H1 (cell line): ENCODE results near the gene VOPP1. TPM values are rescaled to one million over a fixed set of nuclear protein-coding genes. Genes with fewer than 3 reads are reported as not detected.

Experiments
- CTCF ChIA-PET: fragments of 300-600 bp; sonication (Branson Sonifier 250); formaldehyde crosslinking; loops from one replicate; lab custom pipeline; 2021; ENCODE audit not compliant: partially characterized antibody; lab: Charles Lee
- POLR2A ChIA-PET: fragments of 300-600 bp; sonication (Branson Sonifier 250); formaldehyde crosslinking; loops from one replicate; lab custom pipeline; 2021; ENCODE audit warnings: inconsistent platforms; ENCODE audit not compliant: partially characterized antibody; lab: Charles Lee
- DNase-seq, 2 experiments: peaks; one replicate each; pipeline versions ENCODE4 v3.0.0 to v3.0.0-alpha.2; 2010 to 2022; ENCODE audit warnings: low spot score in 2 of 2, low read depth in 1 of 2, mixed read lengths in 1 of 2
- FAIRE-seq: peaks from 2 replicates; lab custom pipeline; 2011; peaks lifted over from hg19 to GRCh38; lab: Jason Lieb, UNC
- H2AFZ ChIP-seq: 2 replicates; pipeline ENCODE4 v1.8.1; 2012; ENCODE audit warnings: low read length, inconsistent platforms
- H2AK5ac ChIP-seq: 2 replicates; pipeline ENCODE4 v1.6.1; 2013; ENCODE audit warnings: low read depth, low read length
- H2BK120ac ChIP-seq: replicated peaks from 2 replicates; pipeline ENCODE3; 2013; ENCODE audit warnings: low read depth, low read length, inconsistent platforms
- H2BK12ac ChIP-seq: 2 replicates; pipeline ENCODE4 v1.6.1; 2013; ENCODE audit warnings: low read depth, low read length
- H2BK15ac ChIP-seq: 2 replicates; pipeline ENCODE4 v1.6.1; 2013; ENCODE audit warnings: low read length
- H2BK20ac ChIP-seq: 2 replicates; pipeline ENCODE4 v1.6.1; 2013; ENCODE audit warnings: low read length
- H2BK5ac ChIP-seq: 2 replicates; pipeline ENCODE4 v1.6.1; 2013; ENCODE audit warnings: low read depth, low read length
- H3K14ac ChIP-seq: 2 replicates; pipeline ENCODE4 v1.6.1; 2013; ENCODE audit warnings: inconsistent platforms; ENCODE audit not compliant: insufficient read length
- H3K18ac ChIP-seq: 2 replicates; pipeline ENCODE4 v1.6.1; 2013; ENCODE audit warnings: low read length; ENCODE audit errors: extremely low read depth
- H3K23ac ChIP-seq: 2 replicates; pipeline ENCODE4 v1.6.1; 2013; ENCODE audit warnings: inconsistent platforms; ENCODE audit not compliant: insufficient read length
- H3K23me2 ChIP-seq: 2 replicates; pipeline ENCODE4 v1.6.1; 2013; ENCODE audit warnings: low read depth, low read length
- H3K27ac ChIP-seq: 2 replicates; pipeline ENCODE4 v1.6.1; 2011; ENCODE audit warnings: low read depth, low read length, inconsistent platforms
- H3K27me3 ChIP-seq, 4 experiments: replicated peaks in 1 of 4; 1 replicate in 1 of 4; 2 replicates in 3 of 4; pipeline versions ENCODE4 v1.6.1 to v1.8.1; 2011 to 2013; ENCODE audit warnings: low read length in 3 of 4, mild to moderate bottlenecking in 3 of 4, inconsistent platforms in 2 of 4, mixed read lengths in 2 of 4, moderate library complexity in 1 of 4; ENCODE audit not compliant: control insufficient read depth in 3 of 4, insufficient read depth in 3 of 4; ENCODE audit errors: extremely low read depth in 1 of 4
- H3K36me3 ChIP-seq, 4 experiments: 2 replicates each; pipeline versions ENCODE4 v1.6.1 to v1.8.1; 2011 to 2013; ENCODE audit warnings: mild to moderate bottlenecking in 4 of 4, low read length in 3 of 4, moderate library complexity in 2 of 4, control low read depth in 1 of 4, inconsistent platforms in 1 of 4; ENCODE audit not compliant: insufficient read depth in 4 of 4, control insufficient read depth in 2 of 4
- H3K4ac ChIP-seq: replicated peaks from 2 replicates; pipeline ENCODE3; 2013; ENCODE audit warnings: low read length, low read depth, mixed read lengths, inconsistent platforms; ENCODE audit not compliant: insufficient read length
- H3K4me1 ChIP-seq, 4 experiments: replicated peaks in 1 of 4; 1 replicate in 1 of 4; 2 replicates in 3 of 4; pipeline versions ENCODE4 v1.6.1 to v1.8.1; 2011 to 2013; ENCODE audit warnings: low read length in 3 of 4, inconsistent platforms in 2 of 4, mixed read lengths in 1 of 4; ENCODE audit not compliant: insufficient read depth in 4 of 4, control insufficient read depth in 3 of 4
- H3K4me2 ChIP-seq, 2 experiments: 2 replicates each; pipeline versions ENCODE4 v1.6.1 to v1.8.1; 2011 to 2013; ENCODE audit warnings: low read depth in 2 of 2, low read length in 2 of 2, control low read depth in 1 of 2, inconsistent platforms in 1 of 2, mild to moderate bottlenecking in 1 of 2; ENCODE audit not compliant: insufficient read depth in 1 of 2
- H3K4me3 ChIP-seq, 4 experiments: fragments of 200-600, 300-600 bp in 1 of 4; sonication (generic), shearing (Covaris generic), sonication (Bioruptor Twin) in 1 of 4; 2 replicates each; pipeline versions ENCODE4 v1.5.1 to v1.8.1; 2011 to 2016; ENCODE audit warnings: low read length in 4 of 4, low read depth in 3 of 4, control low read depth in 2 of 4, inconsistent platforms in 2 of 4, mild to moderate bottlenecking in 2 of 4, mixed read lengths in 1 of 4, moderate library complexity in 1 of 4; ENCODE audit not compliant: insufficient read depth in 2 of 4; ENCODE audit errors: extremely low read depth in 1 of 4
- H3K56ac ChIP-seq: replicated peaks from 2 replicates; pipeline ENCODE3; 2013; ENCODE audit warnings: low read depth, mild to moderate bottlenecking, mixed read lengths, low read length, inconsistent platforms; ENCODE audit not compliant: insufficient read length
- H3K79me1 ChIP-seq: 2 replicates; pipeline ENCODE4 v1.6.1; 2013; ENCODE audit warnings: low read depth, low read length, control low read depth
- H3K79me2 ChIP-seq, 2 experiments: 2 replicates each; pipeline versions ENCODE4 v1.6.1 to v1.8.1; 2012 to 2013; ENCODE audit warnings: low read length in 2 of 2, mild to moderate bottlenecking in 2 of 2, inconsistent platforms in 1 of 2; ENCODE audit not compliant: insufficient read depth in 2 of 2, control insufficient read depth in 1 of 2
- H3K9ac ChIP-seq, 4 experiments: replicated peaks in 1 of 4; 1 replicate in 1 of 4; 2 replicates in 3 of 4; pipeline versions ENCODE4 v1.6.1 to v1.8.1; 2011 to 2013; ENCODE audit warnings: low read depth in 3 of 4, low read length in 3 of 4, control low read depth in 2 of 4, mild to moderate bottlenecking in 2 of 4, moderate library complexity in 2 of 4, inconsistent platforms in 1 of 4; ENCODE audit errors: extremely low read depth in 1 of 4
- H3K9me3 ChIP-seq, 2 experiments: 2 replicates each; pipeline versions ENCODE4 v1.6.1 to v1.8.1; 2012 to 2013; ENCODE audit warnings: mild to moderate bottlenecking in 2 of 2, moderate library complexity in 2 of 2, control low read depth in 1 of 2, inconsistent platforms in 1 of 2, low read depth in 1 of 2, low read length in 1 of 2, mixed read lengths in 1 of 2; ENCODE audit not compliant: insufficient read depth in 2 of 2
- H4K20me1 ChIP-seq, 2 experiments: replicated peaks in 1 of 2; 2 replicates each; pipeline versions ENCODE3 to v1.8.1; 2011 to 2013; ENCODE audit warnings: inconsistent platforms in 2 of 2, low read length in 2 of 2, mild to moderate bottlenecking in 1 of 2; ENCODE audit not compliant: insufficient read depth in 2 of 2, control insufficient read depth in 1 of 2
- H4K5ac ChIP-seq: 2 replicates; pipeline ENCODE4 v1.6.1; 2013; ENCODE audit warnings: low read length, low read depth, mixed read lengths, inconsistent platforms; ENCODE audit not compliant: insufficient read length
- H4K8ac ChIP-seq: 2 replicates; pipeline ENCODE4 v1.8.0; 2013; ENCODE audit warnings: mild to moderate bottlenecking, moderate library complexity, low read length, inconsistent platforms; ENCODE audit not compliant: insufficient read depth; ENCODE audit errors: extremely low read depth
- H4K91ac ChIP-seq: replicated peaks from 2 replicates; pipeline ENCODE3; 2013; ENCODE audit warnings: low read length, mixed read lengths, inconsistent platforms; ENCODE audit not compliant: insufficient read length
- CHD2 ChIP-seq: IDR thresholded peaks from 2 replicates; pipeline ENCODE4 v1.6.1; 2012; ENCODE audit warnings: low read length, improper control_type of control experiment
- RBBP5 ChIP-seq: IDR thresholded peaks from 2 replicates; pipeline ENCODE4 v1.7.1; 2012; ENCODE audit warnings: low read depth, mild to moderate bottlenecking, inconsistent platforms, low read length, moderate library complexity, borderline replicate concordance
- WGBS, 2 experiments: shearing (Covaris generic) in 1 of 2; methylation state at CpG; one replicate each; pipeline versions ENCODE4 v1.1.6 to v1.1.7; 2013 to 2015; ENCODE audit warnings: low lambda C conversion rate in 2 of 2, mixed read lengths in 2 of 2, inconsistent platforms in 1 of 2, low coverage in 1 of 2, missing lambda C conversion rate in 1 of 2; ENCODE audit not compliant: insufficient replicate concordance in 2 of 2, insufficient coverage in 1 of 2, insufficient read length in 1 of 2; ENCODE audit errors: extremely low coverage in 1 of 2, missing lambda C conversion rate in 1 of 2; 5-methylcytosine and 5-hydroxymethylcytosine counted together
- polyA plus RNA-seq, 7 experiments: library from polyadenylated mRNA; depleted of rRNA in 3 of 7; stranded (reverse) in 5 of 7; unstranded in 2 of 7; fragments of >200 nt in 5 of 7; fragments of 200-250 nt in 2 of 7; gene quantifications; 1 replicate in 5 of 7; 2 replicates in 1 of 7; 4 replicates in 1 of 7; pipeline versions ENCODE4 v1.2.1 to v1.2.3, GENCODE V29; 2011 to 2013; ENCODE audit warnings: missing spikeins in 2 of 7, mixed read lengths in 2 of 7
- total RNA-seq: library from RNA; stranded (reverse); fragmentation: NEBNext Ultra II Directional; extraction: Animal tissue kit (Norgen Biotek cat#: 25700); gene quantifications from 2 replicates; pipeline ENCODE4 v1.2.1, GENCODE V29; 2021

Gene VOPP1
- total and polyA plus RNA-seq, 2 of the 8 experiments (the other 6 are each of a cell fraction or from before 2014, with no cell fraction given), result 44.7 to 83.0 TPM

- 88% methylated on average over 4 of the region's 4 CpGs; no CpG with 5 or more reads in 1 of the 2 experiments for WGBS, 2 experiments
- CTCF ChIA-PET, result interaction anchor here (0.6 to 1.3 kb wide), 4 partner anchors 10 to 476 kb away, joined by 3 to 8 read pairs (median 4); no protein-coding TSS in a partner anchor
These were observed 16.0 kb upstream of the VOPP1 start for GRCh38 chr7:55588379-55588699.

More at GRCh38 chr7:55588379-55588699, 16.0 kb upstream of the VOPP1 start:
- POLR2A ChIA-PET, result no interaction called here
- TF ChIP-seq CHD2 (no peak), RBBP5 (no peak)
- H3K14ac ChIP-seq, result no peak overlapping the region
- H3K56ac ChIP-seq, result no peak overlapping the region
- H3K9me3 ChIP-seq, result peaks cover 0 to 2% of the 10 kb centered on the region in 2 experiments; a peak in 1 of 4 replicates
- no peak overlapping the region for H3K23ac ChIP-seq
- no peak overlapping the region for H4K91ac ChIP-seq
- H2BK5ac ChIP-seq, result no peak overlapping the region
- H3K27ac ChIP-seq, result no peak overlapping the region
- H4K8ac ChIP-seq, result no peak overlapping the region
- no peaks in the 10 kb centered on the region for H3K23me2 ChIP-seq
- no peak overlapping the region for H2BK20ac ChIP-seq
- no peak overlapping the region for H3K4me2 ChIP-seq
- H3K79me1 ChIP-seq, result no peaks in the 10 kb centered on the region
- no peak overlapping the region for H3K9ac ChIP-seq
- H2AK5ac ChIP-seq, result no peak overlapping the region
- H3K4me3 ChIP-seq, result no peak overlapping the region
- H3K36me3 ChIP-seq, result no peaks in the 10 kb centered on the region
- 0 out of 2 replicates have a peak overlapping the region, but pooled peaks have one; percentile 46 for H2BK15ac ChIP-seq
- no peaks in the 10 kb centered on the region for H3K79me2 ChIP-seq
- H2AFZ ChIP-seq, result no peak overlapping the region; the same call in 1 of the 2 replicates
- H2BK120ac ChIP-seq, result no peak overlapping the region
- H2BK12ac ChIP-seq, result no peak overlapping the region
- no peak overlapping the region for H3K4ac ChIP-seq
- no peak overlapping the region for H3K18ac ChIP-seq
- DNase-seq, result no peak
- H3K4me1 ChIP-seq, result no peaks in the 10 kb centered on the region
- FAIRE-seq, result no peak
- no peak overlapping the region for H4K5ac ChIP-seq
- H3K27me3 ChIP-seq, result no peaks in the 10 kb centered on the region
- peaks cover 0 to under 1% of the 10 kb centered on the region in 2 experiments for H4K20me1 ChIP-seq
